ENCODE measurements around the gene GBA3.

GBA3 gene

DNA sequence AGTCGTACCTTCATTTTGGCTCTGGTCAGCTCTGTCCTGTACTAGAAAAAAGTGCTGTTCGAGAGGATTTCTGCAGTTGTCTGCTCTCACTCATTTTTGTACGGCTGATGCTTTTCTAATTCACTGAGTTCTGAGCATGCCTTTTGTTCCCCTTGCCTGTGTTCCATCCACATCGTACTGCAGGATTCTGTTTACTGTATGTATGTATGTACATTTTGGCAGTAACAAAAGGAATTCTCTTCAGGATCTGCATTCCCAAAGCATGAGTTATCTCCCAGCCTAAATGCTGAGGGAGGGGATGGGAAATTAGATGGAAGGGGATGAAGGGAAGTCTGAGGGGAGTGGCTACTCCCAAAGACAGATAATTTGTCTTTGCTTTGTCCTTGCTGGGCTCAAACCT is 87.6 kb downstream of the GBA3 start:
- no peak for DNase-seq (ENCODE audit: low read depth in 2 of 2)

DNA sequence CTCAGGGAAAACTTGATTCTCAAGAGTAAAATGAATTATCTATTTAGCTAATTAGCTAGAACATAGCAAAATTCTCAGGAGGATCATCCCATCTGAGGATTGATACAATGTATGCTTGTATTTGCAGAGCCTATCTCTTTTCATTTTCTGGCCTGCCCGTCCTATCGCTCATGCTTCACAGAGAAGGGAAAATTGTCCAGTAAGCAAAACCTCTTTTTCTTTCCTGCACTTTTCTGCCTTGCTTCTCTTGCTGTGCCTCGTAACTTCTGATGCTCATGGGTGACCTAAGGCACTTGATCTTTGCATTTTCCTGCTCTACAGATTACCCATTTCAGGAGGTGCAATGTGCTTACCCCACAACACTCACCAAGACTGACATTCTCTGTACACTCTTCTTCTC is 88.1 kb downstream of the GBA3 start:
- no peak for DNase-seq (ENCODE audit: low read depth in 2 of 2)

DNA sequence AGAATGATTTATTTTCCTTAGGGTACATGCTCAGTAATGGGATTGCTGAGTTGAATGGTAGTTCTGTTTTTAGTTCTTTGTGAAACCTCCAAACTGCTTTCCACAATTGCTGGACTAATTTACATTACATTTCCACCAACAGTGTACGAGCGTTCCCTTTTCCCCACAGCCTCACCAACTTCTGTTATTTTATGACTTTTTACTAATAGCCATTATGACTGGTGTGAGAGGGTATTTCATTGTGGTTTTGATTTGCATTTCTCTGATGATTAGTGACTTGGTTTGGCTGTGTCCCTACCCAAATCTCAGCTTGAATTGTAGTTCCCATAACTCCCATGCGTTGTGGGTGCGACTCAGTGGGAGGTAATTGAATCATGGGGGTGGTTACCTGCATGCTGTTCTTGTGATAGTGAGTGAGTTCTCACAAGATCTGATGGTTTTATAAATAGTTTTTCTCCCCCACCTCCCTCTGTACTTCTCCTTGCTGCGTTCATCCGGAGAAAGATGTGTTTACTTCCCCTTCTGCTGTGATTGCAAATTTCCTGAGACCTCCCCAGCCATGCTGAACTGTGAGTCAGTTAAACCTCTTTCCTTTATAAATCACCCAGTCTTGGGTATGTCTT is 95.1 kb downstream of the GBA3 start:
- DNase-seq (ENCODE audit: low read depth in 2 of 2): no peak

DNA sequence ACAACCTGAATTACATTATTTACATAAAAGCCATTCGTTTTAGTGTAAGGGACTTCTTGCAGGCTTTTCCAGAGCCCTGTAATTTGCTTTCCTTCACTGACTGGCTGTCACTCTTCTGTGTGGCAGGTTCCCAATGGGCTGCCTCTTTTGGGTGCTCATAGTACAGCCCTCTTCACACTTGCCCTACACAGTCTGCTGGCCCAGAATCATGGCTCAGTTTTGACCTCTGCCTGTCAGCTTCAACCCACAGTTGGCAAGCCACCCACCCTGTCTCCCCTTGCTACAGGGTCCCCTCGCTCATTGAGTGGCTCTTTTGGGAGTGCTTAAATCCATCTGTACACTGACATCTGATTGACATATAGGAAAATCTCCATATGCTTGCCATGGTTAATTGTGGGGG is 97.9 kb downstream of the GBA3 start:
- DNase-seq (ENCODE audit: low read depth in 2 of 2): no peak

DNA sequence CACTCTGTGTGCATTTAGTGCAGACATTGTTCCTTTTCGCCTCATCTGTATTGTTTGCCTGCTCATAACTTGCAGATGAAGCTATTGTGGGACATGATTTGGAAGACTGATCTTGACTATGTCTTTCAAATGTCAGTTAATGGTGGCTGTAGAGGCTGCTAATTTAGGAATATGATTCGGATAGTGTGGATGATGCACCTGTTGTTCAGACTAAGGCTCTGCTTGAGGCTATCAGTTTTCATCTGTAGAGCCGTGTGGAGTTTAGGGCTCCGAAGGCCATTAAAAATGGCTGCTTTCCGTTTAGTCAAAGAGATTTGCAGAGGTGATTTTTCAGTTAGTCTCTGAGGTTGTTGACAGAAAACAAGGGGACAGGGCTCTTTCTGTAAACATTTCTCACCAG is 102.0 kb downstream of the GBA3 start:
- no peak for DNase-seq (ENCODE audit: low read depth in 2 of 2)

DNA sequence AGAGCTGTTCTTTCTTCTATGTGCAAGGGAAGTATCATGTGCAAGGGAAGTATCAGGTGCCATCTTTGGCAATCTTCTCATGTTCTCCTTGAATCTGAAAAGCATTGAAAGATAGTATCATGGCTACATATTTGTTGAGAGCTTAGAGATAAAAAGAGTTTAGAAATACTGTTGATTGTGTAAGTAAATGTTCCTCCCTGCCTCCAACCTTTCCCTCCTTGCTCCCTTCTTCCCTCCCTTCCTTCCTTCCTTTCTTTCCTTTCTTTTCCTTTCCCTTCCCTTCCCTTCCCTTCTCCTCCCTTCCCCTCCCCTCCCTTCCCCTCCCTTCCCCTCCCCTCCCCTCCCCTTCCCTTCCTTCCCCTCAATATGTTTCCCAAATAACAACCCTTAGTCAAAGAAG is 108.7 kb downstream of the GBA3 start:
- DNase-seq (ENCODE audit: low read depth in 2 of 2): no peak

DNA sequence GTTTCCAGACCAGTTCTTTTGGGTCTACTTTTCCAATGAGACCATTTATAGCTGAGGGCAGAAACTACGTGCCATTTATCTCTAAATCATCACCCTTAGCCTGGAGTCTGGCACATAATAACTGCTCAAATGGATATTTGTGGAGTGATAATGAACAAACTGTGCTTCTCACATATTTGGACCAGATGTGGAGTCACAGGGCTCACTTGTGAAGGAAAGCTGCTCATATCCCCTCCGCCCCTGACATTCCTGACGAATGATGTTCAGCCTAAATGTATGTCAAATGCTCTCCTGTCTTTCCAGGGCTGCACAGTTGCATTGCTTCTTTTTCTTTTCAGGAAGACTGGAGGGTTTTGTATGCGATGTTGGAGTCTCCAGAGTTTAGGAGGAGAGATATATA is 110.1 kb downstream of the GBA3 start:
- DNase-seq (ENCODE audit: low read depth in 2 of 2): no peak

DNA sequence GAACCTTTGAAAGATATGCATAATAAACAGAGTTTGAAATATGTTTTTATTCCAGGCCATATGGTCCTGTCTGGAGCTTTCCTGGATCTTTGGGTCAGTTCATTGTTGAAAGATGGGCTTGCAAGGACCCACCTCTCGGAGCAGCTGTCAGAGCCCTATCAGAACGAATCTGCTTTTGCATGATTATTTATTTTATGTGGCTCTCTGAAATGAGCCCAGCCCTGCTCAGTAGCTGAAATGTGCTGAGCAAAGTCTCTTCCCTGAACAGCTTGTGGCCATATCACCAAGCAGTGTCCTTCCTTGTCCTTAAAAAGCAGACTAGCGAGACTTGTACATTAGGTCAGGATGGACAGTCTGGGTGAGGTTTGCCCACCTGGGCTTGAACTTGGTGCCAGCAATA is 110.8 kb downstream of the GBA3 start:
- no peak for DNase-seq (ENCODE audit: low read depth in 2 of 2)

DNA sequence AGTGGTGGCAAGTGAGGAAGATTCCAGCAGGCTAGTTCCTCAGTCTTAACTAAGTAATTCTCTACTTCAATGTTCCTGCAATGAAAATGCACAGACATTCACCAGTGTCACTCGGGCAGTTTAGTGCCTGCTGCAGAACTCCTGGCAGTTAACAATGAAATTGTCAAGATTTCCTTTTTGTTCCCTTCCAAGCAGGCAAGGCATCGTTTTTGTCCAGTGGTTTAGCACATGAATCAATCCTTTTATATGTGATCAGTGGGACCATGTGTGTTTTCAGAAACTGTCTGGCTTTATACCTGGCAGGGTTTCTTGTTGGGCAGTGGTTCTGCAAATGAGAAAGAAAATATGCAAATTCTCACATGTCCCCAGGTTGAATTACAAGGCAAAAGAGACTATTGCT is 122.2 kb downstream of the GBA3 start:
- no peak for DNase-seq (ENCODE audit: low read depth in 2 of 2)

DNA sequence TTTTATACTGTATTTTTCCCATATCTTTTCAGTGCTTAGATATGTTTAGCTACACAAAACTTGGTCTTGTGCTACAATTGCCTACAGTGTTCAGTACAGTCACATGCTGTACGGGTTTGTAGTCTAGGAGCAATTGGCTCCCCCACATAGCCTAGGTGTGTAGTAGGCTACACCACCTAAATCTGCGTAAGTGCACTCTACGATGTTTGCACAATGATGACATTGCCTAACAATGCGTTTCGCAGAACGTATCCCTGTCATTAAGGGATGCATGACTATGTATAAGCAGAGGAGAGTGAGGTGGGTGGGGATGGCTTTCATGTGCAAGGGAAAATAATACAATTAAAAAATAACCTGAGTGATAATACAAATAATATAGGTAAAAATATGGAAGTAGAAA is 131.4 kb downstream of the GBA3 start:
- DNase-seq (ENCODE audit: low read depth in 2 of 2): no peak

DNA sequence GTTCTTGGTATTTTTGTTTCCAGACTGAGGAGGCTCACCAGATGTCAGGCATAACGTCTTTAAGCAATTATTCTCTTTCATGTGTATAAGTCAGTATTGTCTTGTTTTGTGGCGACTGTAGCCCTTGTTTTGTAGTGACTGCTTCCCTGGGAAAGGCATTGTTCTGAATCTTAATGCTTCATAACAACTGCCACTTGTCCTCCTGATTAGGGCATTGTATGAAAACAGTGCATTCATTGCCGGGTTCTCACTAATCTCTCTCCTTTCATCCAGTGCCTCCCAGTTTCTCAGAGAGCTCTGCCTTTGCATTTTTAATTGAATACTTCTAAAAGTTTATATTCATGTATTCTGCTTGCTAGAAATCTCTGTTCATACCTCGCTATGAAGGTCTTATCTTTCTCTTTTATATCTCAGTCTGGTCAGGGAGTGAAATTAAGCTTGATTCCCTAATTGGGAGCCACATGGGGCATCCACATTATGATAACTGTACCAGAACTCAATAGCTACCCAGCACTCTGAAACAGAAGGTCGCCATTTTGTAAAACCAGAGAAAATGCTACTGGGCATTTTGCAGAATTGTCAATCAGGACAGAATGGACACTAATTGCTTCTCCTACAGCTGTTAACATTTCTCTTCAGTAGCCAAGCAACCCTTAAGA is 149.8 kb downstream of the GBA3 start:
- no peak for DNase-seq (ENCODE audit: low read depth in 2 of 2)

DNA sequence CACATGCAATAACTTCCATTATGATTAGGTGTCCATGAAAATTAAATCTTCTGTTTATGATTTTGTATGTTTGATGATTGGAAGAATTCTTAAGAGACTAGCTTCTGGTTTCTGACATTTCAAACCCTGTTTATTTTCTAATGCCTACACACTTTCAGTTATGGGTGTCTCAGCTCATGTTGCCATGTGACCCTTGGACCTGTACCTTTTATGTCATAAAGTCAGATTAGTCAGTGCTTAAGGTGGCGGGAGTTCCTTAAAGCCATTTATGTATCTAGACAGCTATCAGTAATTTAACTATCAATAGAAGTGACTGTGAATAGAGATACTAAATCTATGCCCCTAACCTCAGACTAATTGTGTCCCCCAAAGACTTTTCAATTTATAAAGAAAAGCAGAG is 155.6 kb downstream of the GBA3 start:
- no peak for DNase-seq (ENCODE audit: low read depth in 2 of 2)

DNA sequence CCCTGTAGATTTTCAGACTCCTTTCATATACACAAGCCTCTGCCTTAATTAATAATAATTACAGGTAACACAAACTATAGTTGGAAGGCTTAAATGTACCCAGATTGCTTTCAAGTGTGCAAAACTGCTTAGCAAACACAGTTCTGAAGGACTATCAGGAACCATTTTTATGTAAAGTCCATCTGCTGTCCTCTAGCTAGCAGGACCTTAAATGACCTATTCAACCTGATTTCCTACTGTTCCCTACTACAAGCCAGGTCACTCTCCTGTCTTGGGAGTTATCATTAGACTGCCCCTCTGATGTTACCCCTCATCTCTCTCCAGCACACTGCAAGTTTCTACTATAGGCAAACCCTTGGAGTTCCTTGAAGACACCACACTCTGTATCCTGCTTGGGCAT is 157.3 kb downstream of the GBA3 start:
- DNase-seq (ENCODE audit: low read depth in 2 of 2): no peak

DNA sequence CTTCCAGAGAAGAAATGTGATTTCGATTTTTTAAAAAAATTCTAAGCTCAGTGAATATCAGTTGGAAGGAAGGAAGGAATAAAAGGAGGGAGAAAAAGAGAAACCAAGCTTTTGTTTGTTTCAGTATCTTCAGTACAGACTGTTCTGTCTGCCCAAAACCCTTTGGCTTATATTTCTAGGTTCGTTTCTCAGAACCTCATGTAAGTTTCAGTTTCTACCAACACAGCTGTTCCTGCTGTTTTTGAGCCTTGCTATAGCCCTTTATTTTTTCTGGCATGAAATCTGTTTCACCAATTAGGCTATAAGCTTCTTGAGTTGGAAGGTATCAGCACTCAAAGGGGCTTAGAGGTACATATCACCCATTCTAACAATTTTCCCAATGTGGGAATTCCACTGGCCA is 157.9 kb downstream of the GBA3 start:
- DNase-seq (ENCODE audit: low read depth in 2 of 2): no peak

DNA sequence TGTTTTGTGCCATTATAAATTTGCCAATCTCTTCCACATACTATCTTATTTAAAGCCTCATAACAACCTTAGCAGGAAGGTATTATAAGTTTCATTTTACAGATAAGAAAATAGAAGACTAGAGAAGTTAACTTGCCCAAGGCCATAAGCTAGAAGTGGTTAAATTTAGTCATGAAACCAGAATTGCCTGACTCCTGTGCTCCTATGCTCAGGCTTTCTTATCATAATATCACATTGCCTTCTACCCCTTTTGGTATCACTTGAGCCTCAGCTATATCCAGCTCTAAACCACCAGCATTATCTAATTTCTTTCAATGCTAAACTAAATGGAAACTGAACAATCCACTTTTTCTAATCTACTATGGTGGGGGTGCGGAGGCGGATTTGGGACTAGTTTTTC is 164.7 kb downstream of the GBA3 start:
- DNase-seq (ENCODE audit: low read depth in 2 of 2): no peak

DNA sequence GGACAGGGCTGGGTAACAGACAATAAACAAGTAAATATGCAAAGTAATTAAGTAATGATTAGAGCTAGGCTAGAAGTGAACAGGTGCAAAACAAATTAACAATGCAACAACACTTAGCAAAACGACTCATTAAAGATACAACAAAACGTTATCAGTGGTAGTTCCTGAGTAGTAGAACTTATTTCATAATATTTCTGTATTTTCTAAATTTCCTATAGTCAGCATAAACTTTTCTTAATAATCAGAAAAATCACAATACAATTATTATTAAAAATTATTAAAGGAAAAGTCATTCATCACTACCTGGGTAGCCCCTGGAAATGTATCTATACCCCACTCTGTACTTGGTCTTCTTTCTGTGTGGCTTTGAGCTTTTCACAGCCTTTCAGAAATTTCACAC is 166.6 kb downstream of the GBA3 start:
- DNase-seq (ENCODE audit: low read depth in 2 of 2): no peak
